MCF 10A (cell line): ENCODE data around the gene FMO2. TPM values are rescaled to one million over a fixed set of nuclear protein-coding genes. Genes with fewer than 3 reads are reported as not detected.
A peak's percentile ranks its signal among the peaks of the same experiment; 100 is the strongest.

Experiments used
- BruUV-seq: library from RNA; stranded (reverse); fragments of 400-500 nt; replicated peaks from 2 replicates; lab custom pipeline; 2021; lab: Mats Ljungman, UMichigan
- CTCF ChIA-PET: fragments of 300-600 bp; sonication (Branson Sonifier 250); formaldehyde crosslinking; extraction: SDS; loops from one replicate; lab custom pipeline; 2021; ENCODE audit warnings: antibody characterized with exemption, inconsistent platforms; lab: Yijun Ruan, JAX
- POLR2A ChIA-PET: fragments of 300-600, 350-650 bp; sonication (Branson Sonifier 250); formaldehyde crosslinking; extraction: SDS; loops from one replicate; lab custom pipeline; 2020; ENCODE audit warnings: antibody characterized with exemption, inconsistent platforms; lab: Yijun Ruan, JAX
- DNase-seq: peaks from one replicate; pipeline ENCODE4 v3.0.0-alpha.2; 2018; ENCODE audit not compliant: unreplicated experiment
- H3K27ac Mint-ChIP-seq: one replicate; pipeline ENCODE4 v1.8.0; 2022; ENCODE audit warnings: mild to moderate bottlenecking, low read depth, mixed read lengths; ENCODE audit not compliant: unreplicated experiment
- H3K27me3 Mint-ChIP-seq: one replicate; pipeline ENCODE4 v1.8.0; 2022; ENCODE audit warnings: mixed read lengths; ENCODE audit not compliant: insufficient read depth, unreplicated experiment
- H3K36me3 Mint-ChIP-seq: one replicate; pipeline ENCODE4 v1.8.0; 2022; ENCODE audit warnings: mild to moderate bottlenecking, moderate library complexity, mixed read lengths; ENCODE audit not compliant: insufficient read depth, unreplicated experiment
- H3K4me1 Mint-ChIP-seq: one replicate; pipeline ENCODE4 v1.8.0; 2022; ENCODE audit warnings: mixed read lengths; ENCODE audit not compliant: insufficient read depth, unreplicated experiment
- H3K4me3 Mint-ChIP-seq: one replicate; pipeline ENCODE4 v1.8.0; 2022; ENCODE audit warnings: mild to moderate bottlenecking, moderate library complexity, mixed read lengths; ENCODE audit not compliant: unreplicated experiment
- H3K9me3 Mint-ChIP-seq: one replicate; pipeline ENCODE4 v1.8.0; 2022; ENCODE audit warnings: mixed read lengths; ENCODE audit not compliant: unreplicated experiment
- intact Hi-C: fragments of 100-400 bp; cut with micrococcal nuclease; formaldehyde crosslinking; loops from 2 replicates; pipeline ENCODE4 v1.14.1; 2022
- total RNA-seq: library from RNA; stranded (reverse); gene quantifications from 2 replicates; pipeline ENCODE4 v1.2.3, GENCODE V29; 2022
- TF ChIP-seq, protein P1 (sequence below): fragments of 200-600 bp; IDR thresholded peaks from one replicate; pipeline ENCODE4 v1.8.0; 2022; ENCODE audit warnings: antibody characterized with exemption, mild to moderate bottlenecking; ENCODE audit not compliant: unreplicated experiment

FMO2 gene
- total RNA-seq, 1 experiment from 2014 or later, result not detected

DNA sequence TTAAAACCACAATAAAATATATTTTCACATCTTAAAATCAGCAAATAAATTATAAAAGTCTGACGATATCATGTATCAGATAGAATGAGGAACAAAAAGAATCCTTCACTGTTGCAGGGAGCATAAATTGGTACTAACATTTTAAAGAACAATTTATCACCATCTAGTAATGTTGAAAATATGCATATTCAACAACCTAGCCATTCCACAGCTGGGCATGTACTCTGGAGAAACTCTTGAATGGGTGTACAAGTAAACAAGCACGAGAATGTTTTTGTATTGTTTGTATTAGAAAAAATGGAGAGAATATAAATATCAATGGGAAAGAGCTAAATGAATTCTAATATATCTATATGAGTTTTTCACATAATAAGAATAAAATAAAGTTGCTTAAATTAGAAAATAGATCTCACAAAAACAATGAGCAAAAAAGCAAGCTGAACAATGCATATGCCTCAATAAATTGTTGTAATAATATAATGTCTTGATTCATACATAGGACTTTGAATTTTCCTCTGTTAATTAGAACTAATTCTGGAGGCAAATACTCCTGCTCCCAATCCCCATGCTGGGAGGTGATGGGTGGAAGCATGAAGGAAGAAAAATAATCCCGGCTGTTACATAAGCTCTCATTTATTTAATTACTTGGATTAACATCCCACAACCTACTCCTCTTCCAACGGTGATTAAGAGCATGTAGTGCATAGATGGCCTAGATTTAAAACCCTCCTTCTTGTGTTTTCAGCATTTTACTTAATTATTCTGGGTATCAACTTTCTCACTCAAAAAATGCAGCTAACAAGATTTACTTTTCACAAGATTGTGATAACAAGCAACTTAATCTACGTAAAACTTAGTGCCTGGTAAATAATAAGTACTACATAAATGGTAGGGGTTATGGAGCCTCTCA, 5.5 kb upstream of the FMO2 start:
- ChIA-PET CTCF (interaction anchor here (0.8 to 1.6 kb wide), 3 partner anchors 44 to 212 kb away, joined by 3 to 9 read pairs (median 4); no protein-coding TSS in a partner anchor), POLR2A (no interaction called here)
- no peaks in the 10 kb centered on the region for H3K4me1 Mint-ChIP-seq
- DNase-seq, result no peak
- TF ChIP-seq, protein P1, sequence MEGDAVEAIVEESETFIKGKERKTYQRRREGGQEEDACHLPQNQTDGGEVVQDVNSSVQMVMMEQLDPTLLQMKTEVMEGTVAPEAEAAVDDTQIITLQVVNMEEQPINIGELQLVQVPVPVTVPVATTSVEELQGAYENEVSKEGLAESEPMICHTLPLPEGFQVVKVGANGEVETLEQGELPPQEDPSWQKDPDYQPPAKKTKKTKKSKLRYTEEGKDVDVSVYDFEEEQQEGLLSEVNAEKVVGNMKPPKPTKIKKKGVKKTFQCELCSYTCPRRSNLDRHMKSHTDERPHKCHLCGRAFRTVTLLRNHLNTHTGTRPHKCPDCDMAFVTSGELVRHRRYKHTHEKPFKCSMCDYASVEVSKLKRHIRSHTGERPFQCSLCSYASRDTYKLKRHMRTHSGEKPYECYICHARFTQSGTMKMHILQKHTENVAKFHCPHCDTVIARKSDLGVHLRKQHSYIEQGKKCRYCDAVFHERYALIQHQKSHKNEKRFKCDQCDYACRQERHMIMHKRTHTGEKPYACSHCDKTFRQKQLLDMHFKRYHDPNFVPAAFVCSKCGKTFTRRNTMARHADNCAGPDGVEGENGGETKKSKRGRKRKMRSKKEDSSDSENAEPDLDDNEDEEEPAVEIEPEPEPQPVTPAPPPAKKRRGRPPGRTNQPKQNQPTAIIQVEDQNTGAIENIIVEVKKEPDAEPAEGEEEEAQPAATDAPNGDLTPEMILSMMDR, result no peak
- no TSS peak for BruUV-seq
- no peaks in the 10 kb centered on the region for H3K27me3 Mint-ChIP-seq
- no peak overlapping the region for H3K27ac Mint-ChIP-seq
- intact Hi-C loops, result no loop called here
- no peaks in the 10 kb centered on the region for H3K9me3 Mint-ChIP-seq
- H3K36me3 Mint-ChIP-seq, result no peaks in the 10 kb centered on the region
- H3K4me3 Mint-ChIP-seq, result no peak overlapping the region

DNA sequence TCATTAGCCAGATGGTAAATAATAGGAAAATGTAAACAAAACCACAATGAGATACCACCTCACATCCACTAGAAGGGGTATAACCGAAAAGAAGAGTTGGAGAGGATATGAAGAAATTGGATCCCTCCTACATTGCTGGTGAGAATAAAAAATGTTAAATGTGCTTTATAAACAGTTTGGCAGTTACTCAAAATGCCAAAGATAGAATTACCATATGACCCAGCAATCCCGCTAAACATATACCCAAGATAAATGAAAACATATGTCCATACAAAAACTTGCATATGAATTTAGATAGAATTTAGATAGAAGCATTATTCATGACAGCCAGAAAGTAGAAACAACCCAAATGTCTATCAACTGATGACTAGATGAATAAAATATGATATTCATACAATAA, 4.4 kb upstream of the FMO2 start:
- intact Hi-C loops, result no loop called here
- TF ChIP-seq, protein P1, result no peak
- Mint-ChIP-seq H3K27ac (no peak overlapping the region), H3K9me3 (no peaks in the 10 kb centered on the region), H3K4me3 (no peak overlapping the region), H3K27me3 (no peaks in the 10 kb centered on the region), H3K4me1 (no peaks in the 10 kb centered on the region), H3K36me3 (no peaks in the 10 kb centered on the region)
- POLR2A ChIA-PET, result no interaction called here
- CTCF ChIA-PET, result interaction anchor here (0.7 to 1.6 kb wide), 3 partner anchors 46 to 99 kb away, joined by 3 to 9 read pairs (median 3); no protein-coding TSS in a partner anchor
- DNase-seq, result no peak
- BruUV-seq, result no TSS peak

DNA sequence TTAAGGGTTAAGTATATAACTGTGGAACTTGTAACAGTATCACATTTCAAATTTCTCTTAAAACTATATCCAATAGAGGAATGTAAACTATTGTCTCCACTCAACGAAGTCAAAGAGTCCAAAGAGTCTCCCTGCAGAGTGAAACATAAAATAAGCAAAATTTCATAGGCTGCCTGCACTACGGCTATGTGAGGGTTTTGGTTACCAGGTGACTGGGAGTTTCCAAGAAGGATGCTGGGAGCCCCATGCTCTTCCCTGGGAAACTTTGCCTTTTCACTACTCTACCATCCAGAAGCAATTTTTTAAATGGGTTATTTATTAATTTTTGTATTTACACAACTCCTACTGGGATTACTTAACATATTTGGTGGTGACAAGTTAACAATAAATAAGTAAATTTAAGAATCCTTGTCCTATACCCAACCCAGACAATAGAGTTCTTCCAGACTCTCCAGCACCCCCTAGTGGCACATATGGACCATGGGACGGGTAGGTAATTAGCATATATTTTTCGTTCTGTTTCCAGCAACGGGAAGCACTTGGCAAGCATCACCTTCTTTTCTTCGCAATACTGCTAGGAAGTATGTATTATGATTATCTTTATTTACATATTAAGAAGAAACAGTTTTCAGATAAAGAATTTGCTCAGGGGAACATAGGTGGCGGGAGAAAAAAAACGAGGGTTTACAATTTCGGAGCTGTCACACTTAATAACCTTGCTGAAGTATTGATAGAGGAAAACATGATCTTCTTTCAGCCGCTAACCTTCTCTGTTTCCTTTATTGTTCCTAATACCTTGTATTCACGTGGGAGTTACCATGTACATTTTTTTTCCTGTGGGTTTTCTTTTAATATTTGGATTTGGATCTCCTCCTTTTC, 3.5 kb downstream of the FMO2 start:
- Mint-ChIP-seq H3K36me3 (no peaks in the 10 kb centered on the region), H3K9me3 (no peaks in the 10 kb centered on the region), H3K27me3 (no peaks in the 10 kb centered on the region), H3K4me1 (no peaks in the 10 kb centered on the region), H3K4me3 (no peak overlapping the region), H3K27ac (no peak overlapping the region)
- TF ChIP-seq, protein P1, result peak; percentile 94
- CTCF ChIA-PET, result interaction anchor here (0.6 to 2.2 kb wide), 22 partner anchors 11 to 691 kb away, joined by 3 to 18 read pairs (median 4); partner anchors contain the start of gene FMO4
- peak; percentile 87 for DNase-seq
- POLR2A ChIA-PET, result no interaction called here
- intact Hi-C loops, result loop anchor here (1.0 to 2.0 kb wide), 4 partner anchors 38 to 221 kb away; no protein-coding TSS in a partner anchor
- no TSS peak for BruUV-seq
